ENCODE measurements around the gene EPB41L4B.

Gene EPB41L4B

DNA sequence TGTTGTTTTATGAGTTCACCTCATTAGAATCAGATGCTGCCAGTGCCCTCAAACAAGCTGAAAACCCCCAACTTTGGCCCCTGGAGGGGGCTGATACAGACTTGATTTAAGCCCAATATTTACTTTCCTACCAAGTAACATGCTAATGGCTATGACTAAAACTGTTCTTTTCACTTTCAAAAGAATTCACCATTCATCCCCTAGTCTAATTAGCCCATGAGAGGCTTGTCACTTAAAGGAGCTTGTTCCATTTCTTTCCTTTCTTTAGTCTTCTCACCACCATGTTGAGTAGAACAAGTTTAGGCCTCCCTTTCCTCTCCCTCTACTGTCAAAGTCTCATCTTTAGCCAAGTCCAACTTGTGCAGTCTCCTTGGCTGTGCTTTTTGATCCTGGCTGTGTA is 50.4 kb downstream of the EPB41L4B start:
- no peak for DNase-seq (ENCODE audit: low read depth in 2 of 2)

GRCh38 chr9:109269839-109270238 is 51.0 kb downstream of the EPB41L4B start:
- DNase-seq (ENCODE audit: low read depth in 2 of 2), result no peak

GRCh38 chr9:109269081-109269480 is 51.8 kb downstream of the EPB41L4B start:
- DNase-seq (ENCODE audit: low read depth in 2 of 2), result no peak

DNA sequence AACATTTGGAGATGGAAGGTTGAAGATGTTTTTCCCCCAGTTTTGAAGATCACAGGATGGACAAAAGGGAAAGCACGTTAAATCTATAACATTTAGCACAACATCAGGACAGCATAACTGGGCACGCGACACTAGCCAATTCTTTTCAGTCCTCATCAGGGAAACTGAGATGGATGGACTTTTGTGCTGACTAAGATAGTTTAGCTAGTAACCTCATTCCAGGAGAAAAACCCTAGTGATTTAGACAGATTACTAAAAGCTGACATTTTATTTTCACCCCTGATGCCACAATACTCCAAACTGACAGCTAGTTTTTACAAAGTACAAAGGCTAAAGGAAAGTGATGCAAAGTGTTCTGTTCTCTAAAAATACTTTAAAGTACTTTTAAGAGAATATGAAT is 53.3 kb downstream of the EPB41L4B start:
- no peak for DNase-seq (ENCODE audit: low read depth in 2 of 2)

DNA sequence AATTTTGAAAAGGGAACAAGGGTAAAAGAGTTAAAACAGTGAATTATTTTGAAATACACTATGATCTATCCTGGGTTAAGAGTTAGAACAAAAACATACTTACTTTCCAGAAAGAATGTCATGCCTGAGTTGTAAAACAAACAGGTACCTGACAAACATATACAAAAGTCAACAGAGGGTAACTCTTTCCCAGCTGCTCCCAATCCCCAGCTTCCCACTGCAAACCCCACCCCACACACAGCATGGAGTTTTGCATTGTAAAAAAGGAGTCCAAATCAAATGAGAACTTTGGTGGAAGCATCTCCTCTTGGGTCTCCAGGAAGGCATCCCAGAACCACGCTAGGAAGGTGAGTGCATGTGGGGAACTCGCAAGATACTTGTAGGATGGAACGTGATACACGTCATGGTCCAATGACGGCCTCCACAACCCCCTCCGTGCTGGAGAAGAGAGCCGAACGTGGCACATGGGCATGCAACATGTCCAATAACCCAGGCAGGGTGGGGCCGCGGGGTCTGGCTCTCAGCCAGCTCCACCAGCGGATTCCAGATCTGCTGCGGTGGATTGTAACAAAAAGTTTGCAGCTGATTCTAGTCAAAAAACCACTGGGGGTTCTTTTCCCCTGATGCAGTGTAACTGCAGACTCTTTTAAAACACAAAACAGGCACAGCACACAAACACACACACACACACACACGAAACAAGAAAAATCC is 55.8 kb downstream of the EPB41L4B start:
- no peak for DNase-seq (ENCODE audit: low read depth in 2 of 2)

GRCh38 chr9:109263358-109263757 is 57.5 kb downstream of the EPB41L4B start:
- DNase-seq (ENCODE audit: low read depth in 2 of 2), result no peak

- DNase-seq (ENCODE audit: low read depth in 2 of 2), result no peak
Measured at GRCh38 chr9:109258481-109259302, 62.2 kb downstream of the EPB41L4B start.

- no peak for DNase-seq (ENCODE audit: low read depth in 2 of 2)
Measured at GRCh38 chr9:109256336-109256735, 64.5 kb downstream of the EPB41L4B start.

GRCh38 chr9:109255394-109255793 is 65.5 kb downstream of the EPB41L4B start:
- no peak for DNase-seq (ENCODE audit: low read depth in 2 of 2)

DNA sequence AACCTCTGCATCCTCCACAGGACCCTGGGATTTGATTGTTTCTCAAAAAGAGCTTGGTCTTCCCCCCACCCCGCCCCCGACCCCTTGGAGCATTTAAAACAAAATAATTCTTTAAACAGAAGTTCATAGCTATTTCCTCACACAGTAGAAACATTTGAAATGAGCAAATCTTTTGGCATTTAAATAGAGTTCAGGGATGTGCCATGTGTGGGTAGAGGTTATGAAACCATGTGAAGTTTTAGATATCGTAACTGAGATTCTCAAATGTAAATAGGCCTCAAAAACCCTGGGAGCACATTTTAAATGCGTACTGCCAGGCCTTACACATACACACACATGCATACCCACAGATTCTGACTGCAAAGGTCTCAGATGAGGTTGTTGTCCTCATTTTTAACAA is 66.5 kb downstream of the EPB41L4B start:
- no peak for DNase-seq (ENCODE audit: low read depth in 2 of 2)

GRCh38 chr9:109253637-109254284 is 67.1 kb downstream of the EPB41L4B start:
- no peak for DNase-seq (ENCODE audit: low read depth in 2 of 2)

- DNase-seq (ENCODE audit: low read depth in 2 of 2), result no peak
Measured at GRCh38 chr9:109253241-109253636, 67.6 kb downstream of the EPB41L4B start.

DNA sequence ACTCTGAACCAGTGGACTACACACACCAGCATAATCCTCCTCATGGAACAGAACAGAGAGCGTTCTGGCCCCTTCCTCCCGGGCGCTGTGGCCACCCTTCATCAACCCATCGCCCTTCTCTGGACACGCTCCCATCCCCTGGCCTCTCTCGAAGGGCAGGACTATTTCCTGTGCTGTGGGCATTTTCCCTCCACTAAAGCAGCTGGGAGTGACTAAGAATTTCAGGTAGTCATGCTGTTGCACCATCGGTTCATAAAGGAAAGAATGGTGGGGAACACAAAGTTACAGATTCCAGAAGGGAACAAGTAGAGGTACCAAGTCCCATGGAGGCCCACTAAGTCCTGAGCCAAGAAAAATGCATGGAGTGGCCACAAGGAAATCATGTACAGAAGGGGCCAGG is 68.6 kb downstream of the EPB41L4B start:
- DNase-seq (ENCODE audit: low read depth in 2 of 2), result no peak

DNA sequence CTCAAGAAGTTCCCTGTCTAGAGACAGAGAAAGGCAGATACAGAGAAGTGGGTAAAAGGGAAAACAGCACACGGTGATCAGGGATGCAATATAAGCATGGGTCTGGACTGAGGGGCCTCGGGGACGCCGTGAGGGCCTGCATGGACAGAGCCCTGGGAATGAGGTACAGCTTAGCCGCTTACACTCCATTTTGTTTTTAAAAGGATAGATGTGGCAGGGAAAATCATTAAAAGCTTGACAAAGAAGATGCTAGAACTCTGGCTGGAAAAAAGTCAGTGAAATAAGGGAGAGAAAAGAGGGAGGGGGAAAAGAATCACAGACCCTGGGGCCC is 69.1 kb downstream of the EPB41L4B start:
- no peak for DNase-seq (ENCODE audit: low read depth in 2 of 2)

GRCh38 chr9:109251080-109251775 is 69.6 kb downstream of the EPB41L4B start:
- DNase-seq (ENCODE audit: low read depth in 2 of 2), result no peak

- DNase-seq (ENCODE audit: low read depth in 2 of 2), result no peak
Measured at GRCh38 chr9:109250771-109251079, 70.1 kb downstream of the EPB41L4B start.

DNA sequence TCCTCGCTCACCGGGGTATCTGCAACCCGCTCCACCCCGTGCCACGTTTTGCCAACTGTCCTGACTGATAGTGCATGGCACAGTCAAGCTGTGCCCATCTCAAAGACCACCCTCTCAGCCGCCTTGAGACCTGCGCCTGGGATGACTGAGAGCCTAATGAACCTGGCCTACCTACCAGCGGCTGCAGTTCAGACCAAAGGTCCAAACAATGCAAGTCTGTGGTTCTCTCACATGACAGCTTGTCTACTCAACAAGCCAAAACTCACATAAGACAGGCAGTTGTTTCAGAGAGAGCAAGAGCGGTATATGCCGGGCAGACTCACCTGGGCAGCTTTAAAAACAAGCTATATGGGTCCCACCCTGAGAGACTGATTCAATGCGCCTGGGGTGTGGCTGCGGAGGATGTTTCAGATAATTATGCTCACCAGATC is 70.5 kb downstream of the EPB41L4B start:
- no peak for DNase-seq (ENCODE audit: low read depth in 2 of 2)

DNA sequence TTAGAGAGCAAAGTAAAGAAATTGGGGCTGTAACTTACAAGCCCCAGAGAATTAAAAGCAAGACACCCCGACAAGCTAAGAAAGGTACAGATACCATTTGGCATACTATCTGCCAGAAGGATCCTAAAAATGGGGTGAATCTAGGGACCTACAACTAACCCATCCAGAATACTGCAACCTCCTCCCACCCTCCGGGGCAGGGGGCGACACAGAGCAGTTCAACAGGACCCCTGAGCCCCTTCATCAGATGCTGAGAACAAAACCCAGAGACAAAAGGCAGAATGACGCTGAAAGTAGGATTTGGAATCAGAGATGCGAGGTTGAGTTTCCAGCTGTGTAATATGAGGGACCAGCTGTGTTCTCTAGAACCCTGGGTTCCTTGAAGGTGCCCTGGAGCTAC is 71.2 kb downstream of the EPB41L4B start:
- no peak for DNase-seq (ENCODE audit: low read depth in 2 of 2)

GRCh38 chr9:109248133-109248581 is 72.7 kb downstream of the EPB41L4B start:
- no peak for DNase-seq (ENCODE audit: low read depth in 2 of 2)

DNA sequence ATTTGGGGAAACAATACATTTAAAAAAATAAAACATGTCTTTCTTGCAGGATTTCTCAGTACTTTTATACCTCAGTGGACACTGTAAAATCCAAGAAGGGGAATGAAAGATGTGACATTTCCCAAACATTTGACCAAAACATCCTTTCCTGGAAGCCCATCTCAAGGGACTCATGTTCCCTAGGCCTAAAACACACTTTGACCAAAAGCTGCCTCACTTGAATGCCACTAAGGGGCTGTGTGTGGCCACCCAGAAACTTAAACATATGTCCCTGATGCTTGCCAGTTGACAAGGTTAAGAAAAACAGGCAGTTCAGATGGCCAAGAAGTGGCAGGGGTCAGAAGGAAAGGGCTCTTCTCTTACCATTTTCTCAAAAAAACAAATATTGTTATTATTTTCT is 73.6 kb downstream of the EPB41L4B start:
- no peak for DNase-seq (ENCODE audit: low read depth in 2 of 2)

DNA sequence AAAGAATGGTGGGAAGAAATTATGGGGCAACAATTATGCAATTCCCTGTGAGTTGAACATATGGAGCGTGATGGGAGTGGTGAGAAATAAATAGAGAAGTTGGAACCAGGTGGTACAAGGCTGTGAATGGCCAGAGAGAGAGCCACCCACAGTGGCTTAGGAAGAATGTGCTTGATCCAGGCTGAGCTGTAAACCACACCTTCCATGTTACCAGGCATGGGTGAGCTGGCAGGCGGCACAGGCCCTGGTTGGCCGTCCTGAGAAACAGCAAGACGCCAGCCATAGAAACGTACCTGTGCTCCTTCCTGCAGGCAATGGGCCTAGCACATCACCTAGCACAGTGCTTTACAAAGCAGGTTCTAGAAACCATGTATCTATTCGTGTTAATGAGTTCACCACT is 74.3 kb downstream of the EPB41L4B start:
- DNase-seq (ENCODE audit: low read depth in 2 of 2), result no peak

GRCh38 chr9:109245310-109245897 is 75.5 kb downstream of the EPB41L4B start:
- no peak for DNase-seq (ENCODE audit: low read depth in 2 of 2)
